ENCODE data around the gene ALPL.
A peak's percentile ranks its signal among the peaks of the same experiment; 100 is the strongest.
"Not testable (repeated sequence)": the region's sequence is repeated elsewhere in the genome, so short reads cannot be mapped to it uniquely, and the experiment has no call there.

Gene ALPL

GRCh38 chr1:21509351-21510112 is at the start of gene ALPL:
Gene ALPL, plus strand, starts transcription at chr1:21509423. Its CDS starts 44,659 bp downstream, at chr1:21554082.
- DNase-seq: no peak

DNA sequence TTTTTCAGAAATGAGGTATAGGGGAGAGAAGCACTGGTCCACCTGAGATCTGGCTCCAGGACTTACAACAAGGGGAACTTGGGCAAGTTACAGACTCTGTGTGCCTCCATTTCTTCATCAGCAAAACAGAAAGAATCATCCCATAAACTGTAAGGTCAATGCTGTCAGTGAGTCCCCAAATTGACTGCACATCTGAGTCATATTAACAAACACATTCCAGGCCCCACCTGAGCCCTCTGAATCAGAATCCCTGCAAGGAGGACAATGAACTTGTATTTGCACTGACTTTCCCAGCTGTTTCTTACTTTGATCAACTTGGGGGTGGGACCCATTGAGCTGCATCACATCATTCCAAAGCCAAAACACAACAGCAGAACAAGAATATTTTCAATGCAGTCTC is 44.1 kb upstream of the ALPL start:
- not testable (repeated sequence) for DNase-seq

DNA sequence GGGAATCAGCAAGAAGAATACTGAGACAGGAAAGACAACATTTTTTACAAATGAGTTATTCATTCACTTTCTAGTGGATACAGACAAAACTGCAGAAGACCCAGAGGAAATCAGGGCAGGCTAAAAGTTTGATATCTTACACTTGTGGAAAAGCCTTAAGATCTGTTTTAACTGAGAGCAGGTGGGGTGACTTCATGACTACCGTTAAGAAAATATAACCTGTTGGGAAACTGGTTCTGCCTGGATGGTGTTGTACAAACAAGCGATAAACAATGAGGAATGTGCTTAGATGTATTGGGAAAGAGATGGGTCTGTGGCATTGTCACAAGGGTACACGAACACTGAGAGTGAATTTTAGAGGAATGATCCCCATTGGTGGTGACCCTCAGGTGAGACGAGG is 41.3 kb upstream of the ALPL start:
- DNase-seq: not testable (repeated sequence)

DNA sequence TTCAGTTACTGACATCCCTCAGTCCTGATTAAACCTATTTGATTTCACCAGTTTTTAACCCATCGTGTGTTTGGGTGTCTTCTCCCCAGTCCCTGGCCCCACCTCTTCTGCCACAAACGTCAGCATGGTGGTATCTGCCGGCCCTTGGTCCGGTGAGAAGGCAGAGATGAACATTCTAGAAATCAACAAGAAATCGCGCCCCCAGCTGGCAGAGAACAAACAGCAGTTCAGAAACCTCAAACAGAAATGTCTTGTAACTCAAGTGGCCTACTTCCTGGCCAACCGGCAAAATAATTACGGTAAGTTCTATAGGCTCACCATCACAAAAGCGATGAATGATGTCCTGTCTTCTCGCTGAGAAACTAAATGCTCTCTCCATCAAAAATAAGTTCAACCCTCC is 40.6 kb upstream of the ALPL start:
- no peak for DNase-seq

- DNase-seq: no peak
Observed at GRCh38 chr1:21469581-21469980, 39.6 kb upstream of the ALPL start.

DNA sequence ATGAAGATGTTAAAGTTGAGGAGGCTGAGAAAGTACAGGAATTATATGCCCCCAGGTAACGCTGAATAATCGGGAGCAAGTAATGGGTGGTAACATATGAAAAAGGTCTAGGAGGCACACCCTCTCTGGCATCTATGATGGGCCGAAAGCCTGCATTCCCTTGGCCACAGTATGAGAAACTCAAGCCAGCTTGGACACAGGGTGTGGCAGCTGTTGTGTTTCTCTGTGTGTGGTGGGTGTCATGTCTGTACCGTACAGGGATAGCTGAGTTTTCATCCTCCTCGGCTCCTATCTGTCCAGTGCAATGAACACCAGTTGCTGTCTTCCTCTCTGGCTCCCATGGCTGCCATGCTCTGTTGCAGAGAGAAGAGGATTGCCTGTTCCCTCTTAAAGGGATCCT is 36.4 kb upstream of the ALPL start:
- no peak for DNase-seq

DNA sequence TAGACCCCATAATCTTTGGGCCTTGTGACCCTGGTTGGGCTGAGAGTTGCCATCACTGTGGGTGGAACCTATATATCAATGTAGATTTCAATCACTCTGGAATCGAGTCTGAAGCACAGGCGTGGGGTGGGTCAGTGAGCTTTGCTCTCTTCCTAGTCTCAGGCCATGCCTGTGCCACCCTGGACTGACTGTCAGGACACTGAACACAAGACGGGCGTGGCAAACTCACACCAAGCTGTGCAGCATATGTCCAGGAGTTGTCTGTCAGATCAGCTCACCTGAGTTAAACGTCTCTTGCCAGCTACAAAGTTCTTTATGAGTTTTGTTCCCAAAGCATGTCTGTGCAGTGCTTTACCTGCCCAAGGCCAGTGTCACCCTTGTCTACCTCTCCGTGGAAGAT is 30.9 kb upstream of the ALPL start:
- DNase-seq: no peak

DNA sequence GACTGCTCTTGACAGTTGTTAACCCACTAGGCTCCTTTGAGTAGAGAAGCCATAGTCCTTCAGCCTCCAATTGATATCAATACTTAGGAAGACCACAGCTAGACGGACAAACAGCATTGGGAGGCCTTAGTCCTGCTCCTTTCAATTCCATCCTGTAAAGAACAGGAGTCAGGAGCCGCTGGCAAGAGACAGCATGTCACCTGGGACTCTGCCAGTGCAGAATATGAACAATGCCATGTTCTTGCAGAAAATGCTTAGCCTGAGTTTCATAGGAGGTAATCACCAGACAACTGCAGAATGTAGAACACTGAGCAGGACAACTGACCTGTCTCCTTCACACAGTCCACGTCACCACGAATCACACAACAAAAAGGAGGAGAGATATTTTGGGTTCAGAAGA is 25.3 kb upstream of the ALPL start:
- not testable (repeated sequence) for DNase-seq

DNA sequence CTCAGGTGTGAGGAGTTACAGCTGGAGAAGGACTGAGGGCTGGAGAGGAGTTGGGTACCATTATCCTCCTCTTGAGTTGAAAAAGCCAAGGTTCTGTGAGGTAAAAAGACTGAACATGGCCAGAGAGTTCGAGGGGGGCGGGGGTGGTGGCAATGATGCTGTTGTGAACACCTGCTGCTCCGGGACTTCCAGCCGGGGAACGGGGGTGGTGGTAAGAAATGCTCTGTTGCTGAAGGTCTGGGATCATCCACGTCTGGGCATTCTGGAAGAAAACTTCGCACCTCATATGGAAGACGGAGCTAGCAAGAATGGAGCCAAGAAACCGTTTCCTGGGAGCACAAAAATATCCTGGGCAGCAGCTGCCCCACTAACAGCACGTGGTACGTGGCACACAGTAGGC is 20.1 kb upstream of the ALPL start:
- DNase-seq: no peak

DNA sequence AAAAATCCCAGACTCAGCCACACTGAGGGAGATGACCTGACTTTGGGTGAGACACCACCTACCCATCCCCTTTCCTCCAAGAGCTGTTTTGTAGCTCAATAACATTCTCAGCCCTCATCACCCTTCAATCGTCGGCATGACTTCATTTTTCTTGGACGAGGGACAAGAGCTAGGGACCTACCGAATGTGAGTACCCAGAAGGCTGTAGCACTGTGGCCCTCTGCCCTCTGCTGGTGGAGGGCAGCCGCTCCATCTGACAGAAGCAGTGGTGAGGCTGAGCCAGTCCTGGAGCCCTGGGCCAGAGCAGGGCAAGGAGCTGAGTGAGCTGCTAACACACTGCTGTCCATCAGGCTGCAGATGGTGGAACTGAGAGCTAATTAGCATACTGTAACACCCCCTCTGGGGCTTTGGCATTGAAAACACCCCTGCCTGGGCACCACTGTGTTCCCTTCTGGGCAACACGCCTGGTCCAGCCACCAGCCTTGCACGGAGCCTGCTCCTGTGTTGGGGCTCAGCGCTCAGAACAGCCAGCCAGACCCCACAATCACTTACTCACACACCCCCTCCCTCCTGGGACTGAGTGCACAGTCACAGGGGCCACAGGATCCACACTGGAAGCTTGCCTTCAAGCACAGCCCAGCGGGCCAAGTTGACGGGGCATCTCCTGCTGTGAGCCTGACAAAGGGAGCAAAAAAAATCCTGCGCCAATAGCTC is 18.3 kb upstream of the ALPL start:
- DNase-seq: peak; percentile 21

DNA sequence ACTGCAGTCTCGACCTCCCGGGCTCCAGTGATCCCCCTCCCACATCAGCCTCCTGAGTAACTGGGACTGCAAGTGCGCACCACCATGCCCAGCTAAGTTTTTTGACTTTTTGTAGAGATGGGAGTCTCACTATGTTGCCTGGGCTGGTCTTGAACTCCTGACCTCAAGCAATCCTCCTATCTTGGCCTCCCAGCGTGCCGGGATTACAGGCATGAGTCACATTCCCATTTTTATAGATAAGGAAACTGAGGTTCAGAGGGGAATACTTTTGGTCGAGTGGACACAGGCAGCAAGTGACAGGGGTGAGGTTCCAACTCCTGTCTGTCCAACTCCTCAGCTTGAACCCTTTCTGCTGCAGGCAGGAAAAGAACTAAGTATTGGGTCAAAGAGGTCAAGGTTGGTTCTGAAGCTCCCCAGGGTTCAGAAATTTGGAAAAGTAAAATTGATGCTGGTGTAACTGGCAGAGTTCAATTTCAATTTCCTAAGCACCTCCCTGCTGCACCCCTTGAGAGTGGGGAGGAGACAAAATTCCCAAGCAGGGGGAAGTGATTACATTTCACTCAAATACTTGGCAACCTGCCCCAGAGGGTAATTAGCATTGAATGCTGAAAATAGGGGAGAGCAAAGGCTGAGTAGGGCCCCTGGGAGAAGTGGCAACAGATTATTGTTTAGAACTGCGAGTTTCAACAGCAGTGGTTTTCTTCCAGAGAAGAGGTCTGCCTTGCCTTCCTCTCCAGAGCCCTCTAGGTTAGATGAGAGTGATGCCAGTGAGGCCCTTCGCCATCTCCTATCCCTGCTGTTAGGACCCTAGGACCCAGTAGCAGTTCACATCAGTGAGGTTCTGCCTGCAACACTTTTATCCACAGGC is 17.5 kb upstream of the ALPL start:
- DNase-seq: no peak

GRCh38 chr1:21492356-21492625 is 16.9 kb upstream of the ALPL start:
- no peak for DNase-seq

- DNase-seq: no peak
Observed at GRCh38 chr1:21494196-21494595, 15.0 kb upstream of the ALPL start.

GRCh38 chr1:21495225-21495820 is 13.9 kb upstream of the ALPL start:
- DNase-seq: no peak

GRCh38 chr1:21496063-21496462 is 13.2 kb upstream of the ALPL start:
- DNase-seq: no peak

DNA sequence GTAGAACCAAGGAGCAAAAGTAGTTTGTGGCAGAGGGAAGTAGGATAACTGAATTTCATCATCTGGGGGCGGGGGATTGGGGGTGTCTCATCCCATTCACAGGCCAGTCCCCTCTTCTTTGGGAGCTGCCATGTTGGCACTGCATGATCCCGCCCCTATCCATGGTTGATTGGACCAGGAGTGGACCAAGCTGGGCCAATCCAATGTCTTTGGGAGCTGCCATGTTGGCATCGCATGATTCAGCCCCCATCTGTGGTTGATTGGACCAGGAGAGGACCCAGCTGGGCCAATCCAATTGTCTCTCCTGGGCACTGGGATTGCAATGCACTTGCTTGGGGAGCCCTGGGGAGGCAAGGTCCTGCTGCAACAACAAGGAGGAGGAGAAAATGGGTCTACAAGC is 12.3 kb upstream of the ALPL start:
- no peak for DNase-seq

DNA sequence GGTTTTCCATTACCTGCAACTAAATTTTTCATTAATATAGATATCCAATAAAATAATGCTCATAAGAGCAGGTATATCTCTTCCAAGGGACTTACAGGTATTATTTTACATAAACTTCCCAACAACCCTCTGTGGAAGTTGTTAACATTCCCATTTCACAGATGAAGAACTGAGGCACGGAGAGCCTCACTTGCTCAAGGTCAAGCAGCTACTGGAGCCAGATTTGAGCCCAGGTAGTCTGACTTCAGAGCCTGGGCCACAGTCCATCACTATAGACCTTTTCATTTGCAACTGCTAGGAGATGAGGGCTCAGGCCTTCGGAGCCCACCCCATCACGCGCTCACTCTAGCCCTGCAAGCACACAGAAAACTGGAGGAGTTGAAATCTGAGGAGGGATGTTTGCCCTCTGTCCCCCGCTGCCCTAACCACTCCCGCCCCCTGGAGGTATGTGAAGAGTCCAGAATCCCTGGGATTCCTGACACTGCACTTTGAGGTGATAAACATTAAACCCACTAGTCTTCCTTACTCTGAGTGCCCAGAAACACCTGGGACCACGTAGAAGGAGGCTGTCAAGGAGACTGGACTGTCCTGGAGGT is 11.7 kb upstream of the ALPL start:
- DNase-seq: no peak

DNA sequence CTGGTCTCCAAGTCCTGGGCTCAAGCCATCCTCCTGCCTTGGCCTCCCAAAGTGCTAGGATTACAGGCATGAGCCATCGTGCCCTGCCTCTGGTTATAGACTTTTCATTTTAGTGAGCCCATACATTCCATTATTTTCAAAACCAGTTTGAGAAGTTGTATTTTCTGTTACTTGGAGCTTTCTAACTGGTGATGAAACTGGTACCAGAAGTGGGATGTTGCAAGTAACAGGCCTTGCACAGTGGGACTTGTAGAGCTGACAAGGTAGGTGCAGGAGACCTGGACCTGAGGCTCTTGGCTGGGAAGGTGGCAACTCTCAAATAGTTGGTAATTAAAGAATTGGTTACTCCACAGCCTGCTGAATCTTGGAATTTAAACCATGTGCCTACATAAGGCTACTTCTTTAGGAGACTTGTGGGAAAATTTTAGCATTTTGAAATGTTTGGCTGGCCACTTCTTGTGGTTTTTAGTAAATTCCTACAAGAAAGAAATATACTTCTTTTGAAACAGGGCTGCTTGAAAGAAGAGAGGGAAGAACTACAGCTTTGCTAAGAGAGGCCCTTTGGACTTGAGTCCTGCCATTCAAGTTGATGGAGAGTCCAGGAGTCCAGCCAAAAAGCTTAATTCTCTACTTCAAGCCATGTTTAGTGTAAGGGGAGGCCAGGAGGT is 9.8 kb upstream of the ALPL start:
- DNase-seq: no peak

DNA sequence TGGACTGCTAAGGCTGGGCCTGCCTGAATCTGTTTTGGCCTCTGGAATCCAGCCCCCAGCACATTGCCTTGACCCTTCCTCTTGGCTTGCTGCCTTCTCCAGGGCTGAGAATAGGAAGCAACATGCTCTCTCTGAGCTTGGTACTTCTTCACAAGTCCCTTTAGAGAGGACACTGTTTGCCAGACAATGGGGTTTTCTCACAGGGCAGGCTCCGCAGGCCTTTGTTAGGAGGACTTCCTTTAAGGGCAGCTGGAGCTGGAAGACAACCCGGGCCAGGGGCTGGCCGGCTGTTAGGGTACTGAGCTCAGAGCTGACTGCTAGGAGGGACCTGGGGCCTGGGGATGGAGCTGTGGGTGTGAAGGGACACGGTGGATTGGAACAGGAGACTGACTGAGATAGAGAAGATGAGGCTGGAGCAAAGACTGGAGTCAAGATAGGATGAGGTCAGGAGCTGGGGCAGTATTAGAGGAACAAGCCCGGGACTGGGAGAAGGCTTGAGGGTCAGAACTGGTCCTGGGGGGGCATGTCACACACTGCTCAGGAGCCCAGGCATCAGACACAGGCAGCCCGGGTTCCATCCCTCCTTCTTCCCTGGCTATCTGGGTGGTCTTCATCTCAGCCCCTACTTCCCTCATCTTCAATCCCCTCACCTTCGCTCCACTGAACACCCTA is 5.4 kb upstream of the ALPL start:
- no peak for DNase-seq

- DNase-seq: no peak
Observed at GRCh38 chr1:21506804-21507203, 2.4 kb upstream of the ALPL start.

DNA sequence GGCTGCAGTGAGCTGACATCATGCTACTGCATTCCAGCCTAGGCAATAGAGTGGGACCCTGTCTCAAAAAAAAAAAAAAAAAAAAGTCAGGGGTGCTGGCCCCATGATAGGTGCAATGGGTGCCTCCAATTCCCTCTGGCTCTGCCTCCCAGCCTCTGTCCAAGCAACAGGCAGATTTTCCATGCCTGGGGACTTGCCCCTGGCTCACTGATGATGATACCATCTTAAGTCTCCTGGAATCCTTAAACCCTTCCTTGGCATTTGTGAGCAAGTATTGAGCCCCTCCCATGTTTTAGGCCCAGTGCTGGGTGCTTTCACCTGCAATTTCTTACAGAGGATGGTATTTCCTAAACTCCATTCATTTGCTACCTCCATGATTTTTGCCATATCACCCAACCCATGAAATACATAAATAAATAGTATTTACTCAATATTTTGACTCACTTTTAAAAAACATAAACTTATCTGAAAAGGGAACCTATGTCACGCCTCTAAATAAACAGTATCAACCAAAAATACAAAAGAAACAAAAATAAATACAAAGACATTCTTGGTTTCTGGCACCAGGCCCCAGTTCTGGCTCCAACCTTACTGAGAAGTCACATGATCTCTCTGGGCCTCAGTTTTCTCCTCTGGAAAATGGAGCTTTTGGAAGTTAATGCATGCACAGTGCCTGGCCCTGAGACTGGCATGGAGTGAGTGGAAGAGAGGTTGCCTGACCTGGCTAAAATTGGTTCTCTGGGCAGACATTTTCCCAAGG is 1.5 kb upstream of the ALPL start:
- no peak for DNase-seq
